Measurements from ENCODE around the gene RPS16. TPM values are rescaled to one million over a fixed set of nuclear protein-coding genes. Genes with fewer than 3 reads are reported as not detected.

RPS16 gene
- total and polyA plus RNA-seq, 9 of the 15 experiments (the other 6 are each of a cell fraction or from before 2014, with no cell fraction given), result 82.6 to 3,671 (median 2,204) TPM

GRCh38 chr19:39385629-39386411 is 49.9 kb downstream of the RPS16 start (continued):
- TF ChIP-seq PCBP2 (IDR thresholded peaks at IDR 0.05; ENCODE audit: low read depth, low read length, poor library complexity, severe bottlenecking), result no peak
- no peak for TF ChIP-seq CREB3L1 (IDR thresholded peaks at IDR 0.05; ENCODE audit: borderline replicate concordance, low read depth)
- TF ChIP-seq RBFOX2 (IDR thresholded peaks at IDR 0.05; ENCODE audit: low read depth, low read length), result peak; percentile 34; the same call in 1 of the 2 replicates
- TF ChIP-seq RNF219 (CRISPR knock-in tag; IDR thresholded peaks at IDR 0.05), result no peak
- TF ChIP-seq RHOXF2B (CRISPR knock-in tag; conservative IDR thresholded peaks at IDR 0.05), result no peak
- no peak for TF ChIP-seq XRCC4 (IDR thresholded peaks at IDR 0.05; ENCODE audit: extremely low read depth, insufficient read depth, insufficient read length)
- TF ChIP-seq ERF (CRISPR knock-in tag; IDR thresholded peaks at IDR 0.05), result no peak
- 0 out of 2 replicates have a peak, but pooled peaks have one; percentile 13 for TF ChIP-seq ATF7 (IDR thresholded peaks at IDR 0.05)
- TF ChIP-seq TFAP4 (CRISPR knock-in tag; IDR thresholded peaks at IDR 0.05; ENCODE audit: borderline replicate concordance), result no peak
- TF ChIP-seq NFATC3 (IDR thresholded peaks at IDR 0.05), result no peak
- no peak for TF ChIP-seq FOXJ3 (CRISPR knock-in tag; IDR thresholded peaks at IDR 0.05)

All from K562 (cell line).